ENCODE results near the gene ZDHHC5.

GRCh38 chr11:57647372-57647771 is 20.5 kb upstream of the ZDHHC5 start:
- TF ChIP-seq EZH2 (IDR thresholded peaks at IDR 0.05; ENCODE audit: low read length) (no peak), CTCF (optimal IDR thresholded peaks at IDR 0.05 in 1 of 3, IDR thresholded peaks at IDR 0.05 in 1 of 3, conservative IDR thresholded peaks at IDR 0.05 in 1 of 3; ENCODE audit: extremely low read depth in 1 of 3, insufficient read depth in 2 of 3, low read length in 3 of 3) (no peak)

Measured in keratinocyte (primary cell).